ENCODE results near the gene DTNBP1.

DNA sequence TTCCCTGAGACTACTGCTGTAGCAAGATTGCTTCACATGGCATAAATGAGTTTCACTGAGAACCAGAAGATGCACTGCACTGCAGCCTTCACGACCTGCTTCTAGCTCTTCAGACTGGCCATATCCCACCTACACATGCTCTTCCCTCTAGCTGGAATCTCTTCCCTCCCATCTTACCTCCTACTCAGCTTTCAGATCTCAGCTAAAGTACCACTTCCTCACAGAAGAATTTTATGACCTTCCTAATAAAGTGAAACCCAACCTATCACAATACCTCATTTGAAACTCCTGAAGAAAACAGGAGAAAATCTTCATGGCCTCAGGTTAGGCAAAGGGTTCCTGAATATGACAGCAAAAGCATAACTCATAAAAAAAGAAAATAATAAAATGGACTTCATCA lies 99.9 kb downstream of the DTNBP1 start:
- TF ChIP-seq, protein P1, sequence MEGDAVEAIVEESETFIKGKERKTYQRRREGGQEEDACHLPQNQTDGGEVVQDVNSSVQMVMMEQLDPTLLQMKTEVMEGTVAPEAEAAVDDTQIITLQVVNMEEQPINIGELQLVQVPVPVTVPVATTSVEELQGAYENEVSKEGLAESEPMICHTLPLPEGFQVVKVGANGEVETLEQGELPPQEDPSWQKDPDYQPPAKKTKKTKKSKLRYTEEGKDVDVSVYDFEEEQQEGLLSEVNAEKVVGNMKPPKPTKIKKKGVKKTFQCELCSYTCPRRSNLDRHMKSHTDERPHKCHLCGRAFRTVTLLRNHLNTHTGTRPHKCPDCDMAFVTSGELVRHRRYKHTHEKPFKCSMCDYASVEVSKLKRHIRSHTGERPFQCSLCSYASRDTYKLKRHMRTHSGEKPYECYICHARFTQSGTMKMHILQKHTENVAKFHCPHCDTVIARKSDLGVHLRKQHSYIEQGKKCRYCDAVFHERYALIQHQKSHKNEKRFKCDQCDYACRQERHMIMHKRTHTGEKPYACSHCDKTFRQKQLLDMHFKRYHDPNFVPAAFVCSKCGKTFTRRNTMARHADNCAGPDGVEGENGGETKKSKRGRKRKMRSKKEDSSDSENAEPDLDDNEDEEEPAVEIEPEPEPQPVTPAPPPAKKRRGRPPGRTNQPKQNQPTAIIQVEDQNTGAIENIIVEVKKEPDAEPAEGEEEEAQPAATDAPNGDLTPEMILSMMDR (IDR thresholded peaks at IDR 0.05), result no peak
- no peak for TF ChIP-seq POLR2A (IDR thresholded peaks at IDR 0.05)

Data from esophagus squamous epithelium (tissue), 4 donors.